Lower leg skin (tissue), 4 donors: Measurements from ENCODE around the gene TLNRD1. TPM values are rescaled to one million over a fixed set of nuclear protein-coding genes. Genes with fewer than 3 reads are reported as not detected.

Source experiments
- DNase-seq, 2 donors: peaks; one replicate each; pipeline ENCODE4 v3.0.0-alpha.2; 2019; ENCODE audit warnings: low spot score in 2 of 2
- H3K4me3 ChIP-seq: fragments of 200-600 bp; sonication (generic); 2 replicates; pipeline ENCODE4 v1.5.1; 2017; ENCODE audit warnings: mild to moderate bottlenecking, low read depth; ENCODE audit not compliant: poor library complexity, severe bottlenecking
- POLR2A ChIP-seq, 2 donors: fragments of 450-650 bp; IDR thresholded peaks; one replicate each; pipeline ENCODE4 v1.6.1; 2016 to 2017; ENCODE audit warnings: antibody characterized with exemption in 2 of 2, mild to moderate bottlenecking in 1 of 2, moderate library complexity in 1 of 2
- WGBS, 2 donors: methylation state at CpG; one replicate each; pipeline ENCODE4 v1.1.5; 2018; 5-methylcytosine and 5-hydroxymethylcytosine counted together
- intact Hi-C: fragments of 100-400 bp; cut with DNase I; formaldehyde crosslinking; loops from one replicate; pipeline ENCODE4 v1.15.0; 2023; ENCODE audit warnings: low total_unique reads
- total RNA-seq, 4 donors: library from RNA; depleted of rRNA; stranded (reverse); fragments of >200 nt; gene quantifications; one replicate each; pipeline ENCODE4 v1.1.0, GENCODE V29; 2016
- TF ChIP-seq, protein P1 (sequence below), 3 donors: fragments of 450-650 bp; IDR thresholded peaks; one replicate each; pipeline ENCODE4 v1.5.1; 2016; ENCODE audit warnings: antibody characterized with exemption in 3 of 3, mild to moderate bottlenecking in 3 of 3, moderate library complexity in 2 of 3

The TLNRD1 gene
- total RNA-seq, 4 donors from 2014 or later = 7.3 to 15.0 (median 12.1) TPM

DNA sequence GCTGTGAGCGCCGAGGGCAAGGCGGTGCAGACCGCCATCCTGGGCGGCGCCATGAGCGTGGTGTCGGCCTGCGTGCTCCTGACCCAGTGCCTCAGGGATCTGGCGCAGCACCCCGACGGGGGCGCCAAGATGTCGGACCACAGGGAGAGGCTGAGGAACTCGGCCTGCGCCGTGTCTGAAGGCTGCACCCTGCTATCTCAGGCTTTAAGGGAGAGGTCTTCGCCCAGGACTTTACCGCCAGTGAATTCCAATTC is 2.3 kb downstream of the TLNRD1 start:
- intact Hi-C loops = no loop called here
- WGBS, 2 donors = 92 to 93% methylated on average over 17 to 19 of the region's 19 CpGs
- no peak overlapping the region for H3K4me3 ChIP-seq
- no peak for DNase-seq
- no peak for TF ChIP-seq POLR2A (IDR thresholded peaks at IDR 0.05)
- TF ChIP-seq, protein P1, sequence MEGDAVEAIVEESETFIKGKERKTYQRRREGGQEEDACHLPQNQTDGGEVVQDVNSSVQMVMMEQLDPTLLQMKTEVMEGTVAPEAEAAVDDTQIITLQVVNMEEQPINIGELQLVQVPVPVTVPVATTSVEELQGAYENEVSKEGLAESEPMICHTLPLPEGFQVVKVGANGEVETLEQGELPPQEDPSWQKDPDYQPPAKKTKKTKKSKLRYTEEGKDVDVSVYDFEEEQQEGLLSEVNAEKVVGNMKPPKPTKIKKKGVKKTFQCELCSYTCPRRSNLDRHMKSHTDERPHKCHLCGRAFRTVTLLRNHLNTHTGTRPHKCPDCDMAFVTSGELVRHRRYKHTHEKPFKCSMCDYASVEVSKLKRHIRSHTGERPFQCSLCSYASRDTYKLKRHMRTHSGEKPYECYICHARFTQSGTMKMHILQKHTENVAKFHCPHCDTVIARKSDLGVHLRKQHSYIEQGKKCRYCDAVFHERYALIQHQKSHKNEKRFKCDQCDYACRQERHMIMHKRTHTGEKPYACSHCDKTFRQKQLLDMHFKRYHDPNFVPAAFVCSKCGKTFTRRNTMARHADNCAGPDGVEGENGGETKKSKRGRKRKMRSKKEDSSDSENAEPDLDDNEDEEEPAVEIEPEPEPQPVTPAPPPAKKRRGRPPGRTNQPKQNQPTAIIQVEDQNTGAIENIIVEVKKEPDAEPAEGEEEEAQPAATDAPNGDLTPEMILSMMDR (IDR thresholded peaks at IDR 0.05) = no peak

DNA sequence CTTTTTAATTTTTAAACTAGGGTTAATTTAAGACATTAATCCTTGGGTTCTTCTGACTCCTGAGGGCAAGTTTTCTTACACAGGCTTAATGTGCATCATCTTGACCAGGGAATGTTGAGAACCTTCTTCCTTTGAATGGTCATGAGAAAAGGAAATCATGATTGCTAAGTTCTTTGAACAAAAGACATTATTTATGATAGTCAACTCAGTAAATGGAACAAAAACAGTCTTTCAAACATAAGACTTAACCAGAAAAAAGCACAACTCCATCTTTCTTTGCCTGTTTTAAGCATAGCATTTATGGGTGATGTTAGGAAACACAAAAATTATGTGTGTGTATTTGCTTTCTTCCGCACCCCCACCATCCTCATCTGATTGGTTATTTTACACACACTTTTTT is 5.4 kb downstream of the TLNRD1 start:
- no peak for DNase-seq
- no peak overlapping the region for H3K4me3 ChIP-seq
- intact Hi-C loops = no loop called here
- TF ChIP-seq, protein P1 (IDR thresholded peaks at IDR 0.05) = no peak
- TF ChIP-seq POLR2A (IDR thresholded peaks at IDR 0.05) = no peak
- 95% methylated on average over 1 of the region's 1 CpG for WGBS, 2 donors

DNA sequence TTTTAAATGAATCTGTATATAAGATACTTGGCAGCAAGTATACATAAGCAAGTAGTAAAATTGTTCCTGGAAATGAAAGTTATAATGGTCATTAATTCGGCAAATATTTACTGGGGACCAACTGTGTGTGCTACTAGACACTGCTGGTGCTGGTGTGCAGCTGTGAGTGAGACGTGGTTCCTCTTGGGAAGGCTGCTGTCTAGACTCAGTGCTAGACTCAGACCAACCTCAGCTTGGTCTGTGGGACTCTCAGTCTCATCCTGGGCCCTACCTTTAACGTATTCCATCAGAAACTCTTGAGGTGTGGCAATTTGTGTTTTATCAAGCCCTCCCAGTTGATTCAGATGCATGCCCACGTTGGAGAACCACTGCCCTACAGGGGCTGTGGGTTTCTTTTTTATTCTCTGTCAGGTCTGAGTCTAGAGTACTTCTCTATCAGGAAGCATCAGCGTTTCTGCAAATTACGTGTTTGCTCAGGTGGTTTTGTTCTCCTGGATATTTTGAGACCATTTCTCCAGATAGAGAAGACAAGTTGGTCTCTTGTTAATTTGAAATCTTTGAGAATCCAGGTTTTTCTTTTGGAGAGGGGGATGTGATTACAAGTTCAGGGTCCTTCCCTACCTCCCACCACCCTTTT is 6.8 kb downstream of the TLNRD1 start:
- H3K4me3 ChIP-seq = no peak overlapping the region
- 71 to 84% methylated on average over 6 of the region's 6 CpGs for WGBS, 2 donors
- intact Hi-C loops = no loop called here
- DNase-seq = no peak
- TF ChIP-seq, protein P1 (IDR thresholded peaks at IDR 0.05) = no peak
- no peak for TF ChIP-seq POLR2A (IDR thresholded peaks at IDR 0.05)

DNA sequence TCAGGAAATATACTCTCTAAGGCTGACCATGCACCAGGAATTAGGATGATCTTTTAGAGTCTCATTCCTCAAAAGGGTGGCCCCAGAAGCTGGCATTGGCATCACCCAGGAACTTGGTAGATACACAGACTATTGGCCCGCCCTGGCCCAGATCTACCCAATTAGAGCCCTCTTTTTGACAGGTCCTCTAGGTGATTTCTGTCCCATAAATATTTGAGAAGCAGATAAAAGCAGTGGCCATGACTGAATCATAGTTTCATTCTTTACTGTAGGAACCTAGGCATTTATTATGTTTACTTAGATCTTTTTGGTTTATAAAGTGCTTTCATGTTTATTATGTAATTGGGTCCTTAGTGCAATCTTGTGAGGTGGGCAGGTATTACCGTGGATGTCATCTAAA is 7.6 kb downstream of the TLNRD1 start:
- no peak for DNase-seq
- no peak for TF ChIP-seq POLR2A (IDR thresholded peaks at IDR 0.05)
- TF ChIP-seq, protein P1 (IDR thresholded peaks at IDR 0.05) = no peak
- intact Hi-C loops = no loop called here
- 92 to 95% methylated on average over 2 of the region's 2 CpGs for WGBS, 2 donors
- H3K4me3 ChIP-seq = no peak overlapping the region

DNA sequence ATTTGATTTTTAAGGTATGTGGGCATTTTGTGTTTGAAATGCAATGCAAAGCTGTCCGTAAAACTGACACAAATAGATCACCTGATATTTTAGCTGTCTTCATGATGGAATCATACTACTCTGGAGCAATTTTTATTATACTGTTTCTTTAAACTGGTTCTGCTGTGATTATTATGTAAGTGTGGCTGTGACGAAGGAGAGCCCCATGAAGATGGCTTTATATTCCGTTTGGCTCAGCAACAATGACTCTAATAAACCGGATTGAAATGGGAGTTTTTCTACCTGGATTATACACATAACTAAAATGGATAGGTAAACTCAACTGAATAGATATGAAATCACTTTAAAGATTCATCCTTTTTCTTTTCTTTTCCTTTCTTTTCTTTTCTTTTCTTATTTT is 9.4 kb downstream of the TLNRD1 start:
- intact Hi-C loops = no loop called here
- no peak for DNase-seq
- 73 to 76% methylated on average over 4 of the region's 4 CpGs for WGBS, 2 donors
- TF ChIP-seq, protein P1 (IDR thresholded peaks at IDR 0.05) = no peak
- no peak for TF ChIP-seq POLR2A (IDR thresholded peaks at IDR 0.05)
- H3K4me3 ChIP-seq = no peak overlapping the region

DNA sequence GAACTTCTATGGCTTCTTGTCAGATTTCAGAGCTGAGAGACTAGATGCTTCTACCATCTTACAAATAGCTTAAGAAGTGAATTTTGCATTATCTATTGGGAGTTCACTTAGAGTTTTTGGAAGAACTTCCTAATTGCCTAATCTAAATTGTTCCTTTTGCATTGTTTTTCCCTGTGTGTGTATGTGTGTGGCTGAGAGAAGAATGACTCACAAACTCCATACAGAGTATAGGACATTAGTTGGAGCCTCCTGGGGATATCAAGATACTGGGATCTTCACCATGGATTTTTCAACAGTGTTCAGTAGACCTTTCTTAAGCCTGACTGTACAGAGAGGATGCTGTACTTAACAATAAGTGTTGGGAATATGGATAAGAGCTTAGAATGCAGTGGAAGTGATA is 10.9 kb downstream of the TLNRD1 start:
- TF ChIP-seq, protein P1 (IDR thresholded peaks at IDR 0.05) = no peak
- no peak for TF ChIP-seq POLR2A (IDR thresholded peaks at IDR 0.05)
- no peak for DNase-seq
- intact Hi-C loops = no loop called here
- H3K4me3 ChIP-seq = no peak overlapping the region
